ENCODE measurements around the gene FHIP1B.

- TF ChIP-seq CTCF (IDR thresholded peaks at IDR 0.05; ENCODE audit: low read depth, low read length, poor library complexity, severe bottlenecking) (no peak), EZH2phosphoT487 (IDR thresholded peaks at IDR 0.05; ENCODE audit: borderline replicate concordance, low read length) (no peak)
These were observed 16.7 kb downstream of the FHIP1B start for GRCh38 chr11:6217722-6218121.
